ENCODE results near the gene VIP.

DNA sequence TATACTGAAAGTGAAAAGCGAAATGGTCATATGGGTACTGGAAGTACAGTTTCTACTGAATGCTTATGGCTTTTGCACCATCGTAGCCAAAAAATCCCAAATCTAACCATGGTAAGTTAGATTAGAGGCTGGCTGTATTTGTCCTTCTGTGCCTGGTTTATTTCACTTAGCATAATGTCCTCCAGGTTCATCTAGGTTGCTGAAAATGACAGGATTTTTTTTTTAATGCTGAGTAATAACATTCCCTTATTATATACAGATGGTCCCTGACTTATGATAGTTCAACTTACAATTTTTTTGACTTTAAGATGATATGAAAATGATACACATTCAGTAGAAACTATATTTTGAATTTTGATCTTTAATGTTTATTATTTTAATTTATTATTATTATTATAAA is 45.3 kb upstream of the VIP start:
- TF ChIP-seq, protein P1, sequence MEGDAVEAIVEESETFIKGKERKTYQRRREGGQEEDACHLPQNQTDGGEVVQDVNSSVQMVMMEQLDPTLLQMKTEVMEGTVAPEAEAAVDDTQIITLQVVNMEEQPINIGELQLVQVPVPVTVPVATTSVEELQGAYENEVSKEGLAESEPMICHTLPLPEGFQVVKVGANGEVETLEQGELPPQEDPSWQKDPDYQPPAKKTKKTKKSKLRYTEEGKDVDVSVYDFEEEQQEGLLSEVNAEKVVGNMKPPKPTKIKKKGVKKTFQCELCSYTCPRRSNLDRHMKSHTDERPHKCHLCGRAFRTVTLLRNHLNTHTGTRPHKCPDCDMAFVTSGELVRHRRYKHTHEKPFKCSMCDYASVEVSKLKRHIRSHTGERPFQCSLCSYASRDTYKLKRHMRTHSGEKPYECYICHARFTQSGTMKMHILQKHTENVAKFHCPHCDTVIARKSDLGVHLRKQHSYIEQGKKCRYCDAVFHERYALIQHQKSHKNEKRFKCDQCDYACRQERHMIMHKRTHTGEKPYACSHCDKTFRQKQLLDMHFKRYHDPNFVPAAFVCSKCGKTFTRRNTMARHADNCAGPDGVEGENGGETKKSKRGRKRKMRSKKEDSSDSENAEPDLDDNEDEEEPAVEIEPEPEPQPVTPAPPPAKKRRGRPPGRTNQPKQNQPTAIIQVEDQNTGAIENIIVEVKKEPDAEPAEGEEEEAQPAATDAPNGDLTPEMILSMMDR (IDR thresholded peaks at IDR 0.05; ENCODE audit: borderline replicate concordance, extremely low read depth, low read length, poor library complexity, severe bottlenecking), result no peak
- no peak for TF ChIP-seq EZH2 (IDR thresholded peaks at IDR 0.05; ENCODE audit: borderline replicate concordance, low read depth, low read length, severe bottlenecking)
